Testis (tissue), 3 donors: ENCODE data around the gene CALY. TPM values are rescaled to one million over a fixed set of nuclear protein-coding genes. Genes with fewer than 3 reads are reported as not detected.

Experiments
- DNase-seq: peaks from one replicate; pipeline ENCODE4 v3.0.0-alpha.2; 2019
- H3K27ac ChIP-seq, 2 donors: fragments of 200-600 bp; sonication (generic); one replicate each; pipeline ENCODE4 v1.5.1; 2019
- H3K27me3 ChIP-seq: fragments of 200-600 bp; sonication (generic); one replicate; pipeline ENCODE4 v1.5.1; 2019
- H3K36me3 ChIP-seq: fragments of 200-600 bp; sonication (generic); one replicate; pipeline ENCODE4 v1.5.1; 2017; ENCODE audit warnings: low read depth; ENCODE audit errors: missing control alignments
- H3K4me1 ChIP-seq: fragments of 200-600 bp; sonication (generic); one replicate; pipeline ENCODE4 v1.5.1; 2019
- H3K4me3 ChIP-seq, 2 donors: fragments of 200-600 bp; sonication (generic); one replicate each; pipeline ENCODE4 v1.5.1; 2017 to 2019
- H3K9me3 ChIP-seq: fragments of 200-600 bp; sonication (generic); one replicate; pipeline ENCODE4 v1.5.1; 2017
- POLR2A ChIP-seq: fragments of 450-650 bp; IDR thresholded peaks from one replicate; pipeline ENCODE4 v1.6.1; 2017; ENCODE audit warnings: antibody characterized with exemption, mild to moderate bottlenecking, moderate library complexity
- WGBS, 2 donors: methylation state at CpG; one replicate each; pipeline ENCODE4 v1.1.5; 2018; 5-methylcytosine and 5-hydroxymethylcytosine counted together
- intact Hi-C: fragments of 100-400 bp; cut with DNase I; formaldehyde crosslinking; loops from one replicate; pipeline ENCODE4 v1.15.1; 2023; ENCODE audit warnings: low total_unique reads
- polyA plus RNA-seq: library from polyadenylated mRNA; stranded (reverse); fragments of 350-450 nt; fragmentation: Illumina TruSeq; extraction: RNeasy Lipid Tissue Mini Kit (QIAGEN cat#74804); gene quantifications from one replicate; pipeline ENCODE4 v1.2.3, GENCODE V29; 2014; ENCODE audit warnings: low read depth, low replicate concordance; ENCODE audit not compliant: insufficient read depth
- total RNA-seq, 2 donors: library from RNA; depleted of rRNA; stranded (reverse); fragments of >200 nt; gene quantifications; one replicate each; pipeline ENCODE4 v1.2.3, GENCODE V29; 2016
- TF ChIP-seq, protein P1 (sequence below), 3 experiments: fragments of 450-650 bp in 2 of 3; fragments of 200-600 bp in 1 of 3; sonication (generic) in 1 of 3; IDR thresholded peaks; one replicate each; pipeline ENCODE4 v1.5.1; 2016 to 2019; ENCODE audit warnings: antibody characterized with exemption in 3 of 3, mild to moderate bottlenecking in 2 of 3, moderate library complexity in 1 of 3

CALY gene
- total and polyA plus RNA-seq, 3 donors from 2014 or later, result 4.9 to 35.5 (median 19.2) TPM

DNA sequence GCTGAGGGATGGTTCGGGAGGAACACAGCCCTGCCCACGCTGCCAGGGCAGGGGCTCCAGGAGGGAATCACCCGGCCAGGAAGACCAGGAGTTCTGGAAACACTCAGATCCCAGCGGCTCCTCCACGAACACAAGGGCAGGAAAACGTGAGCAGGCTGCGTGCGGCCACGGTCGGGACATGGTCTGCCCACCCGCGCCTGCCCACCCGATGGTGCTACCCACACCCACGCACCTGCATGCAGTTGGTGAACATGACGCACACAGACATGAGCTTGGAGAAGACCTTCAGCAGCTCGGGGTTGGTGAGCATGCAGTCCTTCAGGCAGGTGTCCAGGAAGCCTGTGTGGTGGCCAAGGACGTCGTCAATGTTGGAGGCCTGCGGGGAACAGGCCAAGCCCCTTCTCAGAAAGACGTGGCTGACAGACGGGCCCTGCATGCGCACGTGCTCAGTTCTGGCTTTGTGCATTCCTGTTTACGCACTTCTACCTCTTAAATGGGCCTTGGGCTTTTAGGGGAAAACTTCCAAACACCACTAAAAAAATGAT is 53.8 kb downstream of the CALY start:
- no peak for DNase-seq
- intact Hi-C loops, result no loop called here
- Histone ChIP-seq H3K27me3 (no peaks in the 10 kb centered on the region), H3K9me3 (no peaks in the 10 kb centered on the region), H3K4me3 (no peak overlapping the region), H3K4me1 (no peaks in the 10 kb centered on the region), H3K36me3 (no peaks in the 10 kb centered on the region), H3K27ac (no peak overlapping the region)
- 86 to 93% methylated on average over 24 of the region's 24 CpGs for WGBS, 2 donors
- TF ChIP-seq POLR2A, result no peak
- TF ChIP-seq, protein P1, sequence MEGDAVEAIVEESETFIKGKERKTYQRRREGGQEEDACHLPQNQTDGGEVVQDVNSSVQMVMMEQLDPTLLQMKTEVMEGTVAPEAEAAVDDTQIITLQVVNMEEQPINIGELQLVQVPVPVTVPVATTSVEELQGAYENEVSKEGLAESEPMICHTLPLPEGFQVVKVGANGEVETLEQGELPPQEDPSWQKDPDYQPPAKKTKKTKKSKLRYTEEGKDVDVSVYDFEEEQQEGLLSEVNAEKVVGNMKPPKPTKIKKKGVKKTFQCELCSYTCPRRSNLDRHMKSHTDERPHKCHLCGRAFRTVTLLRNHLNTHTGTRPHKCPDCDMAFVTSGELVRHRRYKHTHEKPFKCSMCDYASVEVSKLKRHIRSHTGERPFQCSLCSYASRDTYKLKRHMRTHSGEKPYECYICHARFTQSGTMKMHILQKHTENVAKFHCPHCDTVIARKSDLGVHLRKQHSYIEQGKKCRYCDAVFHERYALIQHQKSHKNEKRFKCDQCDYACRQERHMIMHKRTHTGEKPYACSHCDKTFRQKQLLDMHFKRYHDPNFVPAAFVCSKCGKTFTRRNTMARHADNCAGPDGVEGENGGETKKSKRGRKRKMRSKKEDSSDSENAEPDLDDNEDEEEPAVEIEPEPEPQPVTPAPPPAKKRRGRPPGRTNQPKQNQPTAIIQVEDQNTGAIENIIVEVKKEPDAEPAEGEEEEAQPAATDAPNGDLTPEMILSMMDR (IDR thresholded peaks at IDR 0.05), result no peak

GRCh38 chr10:133281628-133282372 is 54.9 kb downstream of the CALY start:
- Histone ChIP-seq H3K4me3 (no peak overlapping the region), H3K4me1 (no peaks in the 10 kb centered on the region), H3K36me3 (no peaks in the 10 kb centered on the region), H3K9me3 (no peaks in the 10 kb centered on the region), H3K27ac (no peak overlapping the region), H3K27me3 (no peaks in the 10 kb centered on the region)
- DNase-seq, result no peak
- 90 to 93% methylated on average over 22 to 38 of the region's 38 CpGs for WGBS, 2 donors
- TF ChIP-seq, protein P1 (IDR thresholded peaks at IDR 0.05), result no peak
- TF ChIP-seq POLR2A, result no peak
- intact Hi-C loops, result no loop called here

DNA sequence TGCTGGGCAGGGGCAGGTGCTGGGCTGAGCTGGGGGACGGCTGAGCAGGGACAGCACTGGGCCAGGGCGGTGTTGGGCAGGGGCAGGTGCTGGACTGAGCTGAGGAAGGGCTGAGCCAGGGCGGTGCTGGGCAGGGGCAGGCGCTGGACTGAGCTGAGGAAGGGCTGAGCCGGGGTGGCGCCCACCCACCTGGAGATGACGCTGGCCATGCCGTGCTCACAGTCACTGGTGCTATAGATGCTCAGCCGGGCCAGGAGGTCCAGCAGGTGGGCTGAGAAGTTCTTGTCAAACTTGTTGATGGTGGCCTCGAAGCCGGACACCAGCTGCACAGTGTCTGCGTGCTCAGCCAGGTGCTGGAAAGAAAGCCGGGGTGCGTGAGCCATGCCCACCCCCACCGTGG is 55.6 kb downstream of the CALY start:
- intact Hi-C loops, result no loop called here
- Histone ChIP-seq H3K4me3 (no peak overlapping the region), H3K27ac (no peak overlapping the region), H3K4me1 (no peaks in the 10 kb centered on the region), H3K9me3 (no peaks in the 10 kb centered on the region), H3K27me3 (no peaks in the 10 kb centered on the region), H3K36me3 (no peaks in the 10 kb centered on the region)
- TF ChIP-seq, protein P1 (IDR thresholded peaks at IDR 0.05), result no peak
- no peak for TF ChIP-seq POLR2A
- 88 to 92% methylated on average over 10 to 15 of the region's 15 CpGs for WGBS, 2 donors
- DNase-seq, result no peak

DNA sequence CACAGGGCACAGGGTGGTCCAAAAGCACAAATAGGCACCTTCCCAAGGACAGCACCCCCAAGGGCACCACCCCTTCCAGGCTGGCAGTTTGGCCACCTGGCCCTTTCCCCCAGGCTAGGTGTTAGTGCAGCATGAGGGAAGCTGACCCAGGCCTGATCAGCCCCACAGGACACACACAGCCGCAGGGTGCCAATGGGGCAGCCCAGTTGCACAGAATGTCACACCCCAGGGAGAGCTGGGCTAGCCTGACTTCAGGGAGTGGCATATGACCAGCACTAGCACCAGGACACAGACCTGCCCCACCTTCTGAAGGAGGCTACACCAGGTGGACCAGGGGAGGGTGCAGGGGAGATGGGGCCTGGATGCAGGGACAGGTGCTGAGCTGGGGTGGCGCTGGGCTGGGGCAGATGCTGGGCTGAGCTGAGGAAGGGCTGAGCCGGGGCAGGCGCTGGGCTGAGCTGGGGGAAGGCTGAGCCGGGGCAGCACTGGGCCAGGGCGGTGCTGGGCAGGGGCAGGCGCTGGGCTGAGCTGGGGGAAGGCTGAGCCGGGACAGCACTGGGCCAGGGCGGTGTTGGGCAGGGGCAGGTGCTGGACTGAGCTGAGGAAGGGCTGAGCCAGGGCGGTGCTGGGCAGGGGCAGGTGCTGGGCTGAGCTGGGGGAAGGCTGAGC is 56.2 kb downstream of the CALY start:
- WGBS, 2 donors, result 87 to 89% methylated on average over 10 of the region's 10 CpGs
- intact Hi-C loops, result no loop called here
- DNase-seq, result no peak

More for the DNA sequence above, 56.2 kb downstream of the CALY start:
- no peaks in the 10 kb centered on the region for H3K9me3 ChIP-seq
- TF ChIP-seq POLR2A, result no peak
- TF ChIP-seq, protein P1 (IDR thresholded peaks at IDR 0.05), result no peak
- no peaks in the 10 kb centered on the region for H3K36me3 ChIP-seq
- H3K4me1 ChIP-seq, result no peaks in the 10 kb centered on the region
- no peaks in the 10 kb centered on the region for H3K27me3 ChIP-seq
- no peak overlapping the region for H3K27ac ChIP-seq
- no peak overlapping the region for H3K4me3 ChIP-seq
